RWPE1 (cell line): ENCODE results near the gene MUC3A.
"Not testable (repeated sequence)": the region's sequence is repeated elsewhere in the genome, so short reads cannot be mapped to it uniquely, and the experiment has no call there.

Experiments
- CTCF ChIA-PET: fragments of 350-600 bp; sonication (Branson Sonifier 250); formaldehyde crosslinking; extraction: SDS; loops from one replicate; lab custom pipeline; 2021; lab: Yijun Ruan, JAX
- POLR2A ChIA-PET: fragments of 400-600 bp; formaldehyde crosslinking; extraction: SDS; loops from one replicate; lab custom pipeline; 2020; ENCODE audit warnings: antibody characterized with exemption; ENCODE audit not compliant: low non-redundant PET; lab: Yijun Ruan, JAX
- DNase-seq: peaks from one replicate; pipeline ENCODE4 v3.0.0; 2012; ENCODE audit warnings: low spot score
- H3K27ac ChIP-seq: fragments of 450-650 bp; 2 replicates; pipeline ENCODE4 v1.5.1; 2017
- TF ChIP-seq, protein P1 (sequence below): fragments of 450-650 bp; conservative IDR thresholded peaks from 2 replicates; pipeline ENCODE4 v1.5.1; 2017; ENCODE audit warnings: low read depth, mild to moderate bottlenecking

MUC3A gene, protein sequence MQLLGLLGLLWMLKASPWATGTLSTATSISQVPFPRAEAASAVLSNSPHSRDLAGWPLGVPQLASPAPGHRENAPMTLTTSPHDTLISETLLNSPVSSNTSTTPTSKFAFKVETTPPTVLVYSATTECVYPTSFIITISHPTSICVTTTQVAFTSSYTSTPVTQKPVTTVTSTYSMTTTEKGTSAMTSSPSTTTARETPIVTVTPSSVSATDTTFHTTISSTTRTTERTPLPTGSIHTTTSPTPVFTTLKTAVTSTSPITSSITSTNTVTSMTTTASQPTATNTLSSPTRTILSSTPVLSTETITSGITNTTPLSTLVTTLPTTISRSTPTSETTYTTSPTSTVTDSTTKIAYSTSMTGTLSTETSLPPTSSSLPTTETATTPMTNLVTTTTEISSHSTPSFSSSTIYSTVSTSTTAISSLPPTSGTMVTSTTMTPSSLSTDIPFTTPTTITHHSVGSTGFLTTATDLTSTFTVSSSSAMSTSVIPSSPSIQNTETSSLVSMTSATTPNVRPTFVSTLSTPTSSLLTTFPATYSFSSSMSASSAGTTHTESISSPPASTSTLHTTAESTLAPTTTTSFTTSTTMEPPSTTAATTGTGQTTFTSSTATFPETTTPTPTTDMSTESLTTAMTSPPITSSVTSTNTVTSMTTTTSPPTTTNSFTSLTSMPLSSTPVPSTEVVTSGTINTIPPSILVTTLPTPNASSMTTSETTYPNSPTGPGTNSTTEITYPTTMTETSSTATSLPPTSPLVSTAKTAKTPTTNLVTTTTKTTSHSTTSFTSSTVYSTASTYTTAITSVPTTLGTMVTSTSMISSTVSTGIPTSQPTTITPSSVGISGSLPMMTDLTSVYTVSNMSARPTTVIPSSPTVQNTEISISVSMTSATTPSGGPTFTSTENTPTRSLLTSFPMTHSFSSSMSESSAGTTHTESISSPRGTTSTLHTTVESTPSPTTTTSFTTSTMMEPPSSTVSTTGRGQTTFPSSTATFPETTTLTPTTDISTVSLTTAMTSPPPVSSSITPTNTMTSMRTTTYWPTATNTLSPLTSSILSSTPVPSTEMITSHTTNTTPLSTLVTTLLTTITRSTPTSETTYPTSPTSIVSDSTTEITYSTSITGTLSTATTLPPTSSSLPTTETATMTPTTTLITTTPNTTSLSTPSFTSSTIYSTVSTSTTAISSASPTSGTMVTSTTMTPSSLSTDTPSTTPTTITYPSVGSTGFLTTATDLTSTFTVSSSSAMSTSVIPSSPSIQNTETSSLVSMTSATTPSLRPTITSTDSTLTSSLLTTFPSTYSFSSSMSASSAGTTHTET (N-terminal part only)

DNA sequence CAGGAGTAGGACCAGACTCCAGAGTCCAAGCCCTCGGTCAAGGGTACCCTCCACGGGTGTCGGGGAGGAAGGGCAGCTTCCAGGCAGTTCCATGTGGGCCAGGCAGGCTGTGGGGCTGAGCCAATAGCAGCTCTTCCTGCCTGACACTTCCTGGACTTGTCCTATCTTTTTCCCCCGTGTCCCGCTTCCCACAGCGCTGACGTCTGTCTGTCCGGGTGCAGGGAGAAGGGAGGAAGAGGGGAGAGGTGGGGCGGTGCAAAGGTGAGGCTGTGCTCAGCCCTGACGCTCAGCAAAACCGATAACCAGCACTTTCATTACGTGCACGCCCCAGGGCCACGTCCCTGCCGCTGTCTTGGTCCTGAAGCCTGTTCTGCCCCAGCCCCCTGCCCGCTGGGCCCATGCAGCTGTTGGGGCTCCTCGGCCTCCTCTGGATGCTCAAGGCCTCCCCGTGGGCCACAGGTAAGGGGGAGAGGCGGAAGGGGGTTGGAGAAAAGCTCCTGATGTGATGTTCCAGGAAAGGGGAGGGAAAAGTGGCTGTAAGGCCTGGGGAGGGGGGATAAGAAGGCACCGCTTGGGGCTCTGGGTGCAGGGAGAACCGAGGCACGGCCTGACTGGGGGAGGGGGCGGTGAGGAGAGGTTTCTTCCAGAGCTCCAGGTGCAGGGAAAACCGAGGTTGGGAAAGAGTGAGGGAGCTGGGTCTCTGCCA lies at the start of gene MUC3A:
MUC3A (plus strand) TSS at position 308 of the 706 bp plus-strand sequence; CDS start at position 399, 91 bp downstream.
- H3K27ac ChIP-seq: no peak within 1 kb of the TSS
- POLR2A ChIA-PET: no interaction called here
- TF ChIP-seq, protein P1, sequence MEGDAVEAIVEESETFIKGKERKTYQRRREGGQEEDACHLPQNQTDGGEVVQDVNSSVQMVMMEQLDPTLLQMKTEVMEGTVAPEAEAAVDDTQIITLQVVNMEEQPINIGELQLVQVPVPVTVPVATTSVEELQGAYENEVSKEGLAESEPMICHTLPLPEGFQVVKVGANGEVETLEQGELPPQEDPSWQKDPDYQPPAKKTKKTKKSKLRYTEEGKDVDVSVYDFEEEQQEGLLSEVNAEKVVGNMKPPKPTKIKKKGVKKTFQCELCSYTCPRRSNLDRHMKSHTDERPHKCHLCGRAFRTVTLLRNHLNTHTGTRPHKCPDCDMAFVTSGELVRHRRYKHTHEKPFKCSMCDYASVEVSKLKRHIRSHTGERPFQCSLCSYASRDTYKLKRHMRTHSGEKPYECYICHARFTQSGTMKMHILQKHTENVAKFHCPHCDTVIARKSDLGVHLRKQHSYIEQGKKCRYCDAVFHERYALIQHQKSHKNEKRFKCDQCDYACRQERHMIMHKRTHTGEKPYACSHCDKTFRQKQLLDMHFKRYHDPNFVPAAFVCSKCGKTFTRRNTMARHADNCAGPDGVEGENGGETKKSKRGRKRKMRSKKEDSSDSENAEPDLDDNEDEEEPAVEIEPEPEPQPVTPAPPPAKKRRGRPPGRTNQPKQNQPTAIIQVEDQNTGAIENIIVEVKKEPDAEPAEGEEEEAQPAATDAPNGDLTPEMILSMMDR: no peak
- CTCF ChIA-PET: interaction anchor here (0.6 to 0.7 kb wide), 3 partner anchors 28 to 63 kb away, joined by 3 to 5 read pairs (median 4); no protein-coding TSS in a partner anchor
- no peak for DNase-seq

GRCh38 chr7:100900978-100901377 lies 48.4 kb upstream of the MUC3A start:
- POLR2A ChIA-PET: no interaction called here

DNA sequence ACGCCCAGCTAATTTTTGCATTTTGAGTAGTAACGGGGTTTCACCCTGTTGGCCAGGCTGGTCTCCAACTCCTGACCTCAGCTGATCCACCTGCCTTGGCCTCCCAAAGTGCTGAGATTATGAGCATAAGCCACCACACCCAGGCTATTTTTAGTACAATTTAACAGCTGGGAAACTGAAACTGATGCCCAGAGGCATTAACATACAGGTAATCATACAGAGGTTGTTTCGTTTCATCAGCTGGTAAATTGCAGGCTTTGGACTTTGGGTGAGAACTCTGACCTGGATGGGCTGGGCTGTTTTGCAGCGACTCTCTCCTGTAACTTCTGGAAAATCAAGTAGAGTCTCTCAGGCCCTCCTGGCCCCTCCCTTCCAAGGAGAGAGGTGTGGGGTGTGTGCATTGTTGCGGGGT lies 47.4 kb upstream of the MUC3A start:
- CTCF ChIA-PET: interaction anchor here (0.6 to 3.4 kb wide), 2 partner anchors 35 to 157 kb away, joined by 3 to 17 read pairs; no protein-coding TSS in a partner anchor
- H3K27ac ChIP-seq: no peak overlapping the region
- POLR2A ChIA-PET: no interaction called here
- no peak for DNase-seq
- TF ChIP-seq, protein P1: no peak

More at GRCh38 chr7:100900978-100901377, 48.4 kb upstream of the MUC3A start:
- TF ChIP-seq, protein P1: no peak
- DNase-seq: no peak
- CTCF ChIA-PET: interaction anchor here (0.6 to 3.4 kb wide), 3 partner anchors 11 to 343 kb away, joined by 4 to 17 read pairs (median 4); no protein-coding TSS in a partner anchor
- H3K27ac ChIP-seq: no peak overlapping the region

GRCh38 chr7:100902638-100903037 lies 46.7 kb upstream of the MUC3A start:
- DNase-seq: no peak
- no peak overlapping the region for H3K27ac ChIP-seq
- TF ChIP-seq, protein P1: no peak
- POLR2A ChIA-PET: no interaction called here
- CTCF ChIA-PET: interaction anchor here (3.4 kb wide), 1 partner anchor 156 kb away, joined by 17 read pairs; no protein-coding TSS in a partner anchor

- no peak for DNase-seq
- POLR2A ChIA-PET: no interaction called here
- CTCF ChIA-PET: no interaction called here
- TF ChIP-seq, protein P1: no peak
- no peak overlapping the region for H3K27ac ChIP-seq
These were observed 40.8 kb upstream of the MUC3A start for GRCh38 chr7:100908512-100908911.

GRCh38 chr7:100910443-100910842 lies 38.9 kb upstream of the MUC3A start:
- CTCF ChIA-PET: interaction anchor here (0.6 kb wide), 1 partner anchor 15 kb away, joined by 3 read pairs; the partner anchor contains the start of gene ACHE
- POLR2A ChIA-PET: interaction anchor here (0.6 kb wide), 1 partner anchor 67 kb away, joined by 3 read pairs; no protein-coding TSS in a partner anchor
- DNase-seq, H3K27ac ChIP-seq: not testable (repeated sequence)
